ENCODE data around the gene HDAC4.

DNA sequence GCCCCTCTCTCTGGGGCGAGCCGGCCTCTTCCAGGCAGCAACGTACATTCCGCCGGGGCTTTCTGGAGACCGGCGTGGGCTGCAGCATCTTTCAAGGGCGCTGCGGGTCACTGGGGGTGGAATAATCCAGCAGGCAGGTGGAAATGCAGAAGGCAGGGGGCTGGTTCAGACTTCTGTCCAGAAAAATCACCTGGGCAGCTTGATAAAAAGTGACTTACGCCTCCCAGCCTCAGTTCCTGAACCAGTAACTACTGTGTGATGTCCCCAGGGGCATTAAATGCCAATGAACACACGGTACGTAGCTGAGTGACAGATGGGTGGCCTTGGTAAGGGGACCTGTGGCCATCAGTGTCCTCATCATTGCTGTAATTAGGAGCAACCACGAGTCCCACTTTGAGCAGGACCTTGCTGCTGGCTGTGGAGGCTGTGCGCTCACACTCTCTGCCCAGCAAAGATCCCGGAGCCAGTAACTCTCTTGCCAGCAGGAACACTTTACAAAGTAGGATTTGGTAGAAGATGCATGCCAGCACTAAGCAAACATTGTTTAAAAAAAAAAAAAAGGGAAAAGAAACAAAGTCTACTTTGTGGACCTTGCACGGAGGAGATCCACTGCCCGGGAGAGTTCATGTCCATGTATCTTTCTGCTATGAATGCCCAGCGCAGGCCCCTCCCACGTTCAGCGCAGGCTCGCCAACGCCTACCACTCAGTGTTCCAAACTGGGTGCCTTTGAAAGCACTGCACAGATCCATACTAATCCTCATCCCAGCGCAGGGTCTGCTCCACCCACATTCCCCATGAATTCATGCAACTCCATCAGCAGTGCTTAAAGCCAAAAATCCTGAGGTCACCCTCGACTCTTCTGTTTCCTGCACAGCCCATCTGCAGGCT, 177.3 kb downstream of the HDAC4 start:
- TF ChIP-seq, protein P1, sequence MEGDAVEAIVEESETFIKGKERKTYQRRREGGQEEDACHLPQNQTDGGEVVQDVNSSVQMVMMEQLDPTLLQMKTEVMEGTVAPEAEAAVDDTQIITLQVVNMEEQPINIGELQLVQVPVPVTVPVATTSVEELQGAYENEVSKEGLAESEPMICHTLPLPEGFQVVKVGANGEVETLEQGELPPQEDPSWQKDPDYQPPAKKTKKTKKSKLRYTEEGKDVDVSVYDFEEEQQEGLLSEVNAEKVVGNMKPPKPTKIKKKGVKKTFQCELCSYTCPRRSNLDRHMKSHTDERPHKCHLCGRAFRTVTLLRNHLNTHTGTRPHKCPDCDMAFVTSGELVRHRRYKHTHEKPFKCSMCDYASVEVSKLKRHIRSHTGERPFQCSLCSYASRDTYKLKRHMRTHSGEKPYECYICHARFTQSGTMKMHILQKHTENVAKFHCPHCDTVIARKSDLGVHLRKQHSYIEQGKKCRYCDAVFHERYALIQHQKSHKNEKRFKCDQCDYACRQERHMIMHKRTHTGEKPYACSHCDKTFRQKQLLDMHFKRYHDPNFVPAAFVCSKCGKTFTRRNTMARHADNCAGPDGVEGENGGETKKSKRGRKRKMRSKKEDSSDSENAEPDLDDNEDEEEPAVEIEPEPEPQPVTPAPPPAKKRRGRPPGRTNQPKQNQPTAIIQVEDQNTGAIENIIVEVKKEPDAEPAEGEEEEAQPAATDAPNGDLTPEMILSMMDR (optimal IDR thresholded peaks at IDR 0.05 in 1 of 3, IDR thresholded peaks at IDR 0.05 in 1 of 3, conservative IDR thresholded peaks at IDR 0.05 in 1 of 3; ENCODE audit: extremely low read depth in 1 of 3, insufficient read depth in 2 of 3, low read length in 3 of 3): no peak
- TF ChIP-seq EZH2 (IDR thresholded peaks at IDR 0.05; ENCODE audit: low read length): no peak
